Stimulated activated CD8-positive, alpha-beta memory T cell treated with anti-CD3 and anti-CD28 coated beads, Interleukin-7, amount 100 ng/mL, for 4 hours (primary cell): Measurements from ENCODE around the gene COL11A1.
"Not testable (repeated sequence)": the region's sequence is repeated elsewhere in the genome, so short reads cannot be mapped to it uniquely, and the experiment has no call there.

Experiments
- DNase-seq, 2 donors: peaks; one replicate each; pipeline ENCODE4 v3.0.0-alpha.2; 2020; ENCODE audit warnings: low read depth in 2 of 2

COL11A1 gene

DNA sequence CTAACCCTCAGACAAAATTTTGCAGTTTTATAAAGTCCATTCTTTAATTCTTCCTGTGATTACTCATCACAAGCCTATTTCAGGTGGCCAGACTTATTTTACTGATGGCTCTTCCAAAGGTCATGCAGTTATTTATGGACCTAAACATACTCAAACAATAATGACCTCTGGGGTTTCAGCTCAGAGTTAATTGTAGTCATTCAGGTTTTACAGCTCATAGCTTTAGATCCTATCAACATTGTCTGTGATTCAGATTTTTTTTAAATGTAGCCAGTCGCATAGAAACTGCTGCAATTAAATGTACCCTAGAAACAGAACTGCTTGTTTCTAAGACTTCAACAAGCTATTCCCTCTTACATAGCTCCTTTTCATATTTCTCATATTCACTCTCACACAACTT lies 270.8 kb downstream of the COL11A1 start:
- DNase-seq: no peak

DNA sequence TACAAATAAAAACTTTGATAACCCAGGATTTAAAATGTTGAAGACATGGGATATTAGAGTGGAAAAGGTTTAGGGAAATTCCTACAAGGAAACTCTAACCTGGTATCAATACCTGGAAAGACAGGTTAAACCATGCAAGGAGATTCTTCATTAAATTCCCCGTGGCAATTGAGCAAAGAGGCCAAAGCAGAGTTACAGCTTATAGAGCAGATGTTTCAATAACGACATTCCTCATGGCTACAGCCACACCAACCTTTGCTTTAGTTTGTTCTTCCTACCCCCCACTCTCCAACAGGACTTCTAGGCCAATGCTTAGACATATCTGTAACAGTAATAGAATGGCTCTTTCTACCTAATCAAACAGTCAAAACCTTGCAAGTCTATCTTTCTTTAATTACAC lies 271.3 kb downstream of the COL11A1 start:
- no peak for DNase-seq

DNA sequence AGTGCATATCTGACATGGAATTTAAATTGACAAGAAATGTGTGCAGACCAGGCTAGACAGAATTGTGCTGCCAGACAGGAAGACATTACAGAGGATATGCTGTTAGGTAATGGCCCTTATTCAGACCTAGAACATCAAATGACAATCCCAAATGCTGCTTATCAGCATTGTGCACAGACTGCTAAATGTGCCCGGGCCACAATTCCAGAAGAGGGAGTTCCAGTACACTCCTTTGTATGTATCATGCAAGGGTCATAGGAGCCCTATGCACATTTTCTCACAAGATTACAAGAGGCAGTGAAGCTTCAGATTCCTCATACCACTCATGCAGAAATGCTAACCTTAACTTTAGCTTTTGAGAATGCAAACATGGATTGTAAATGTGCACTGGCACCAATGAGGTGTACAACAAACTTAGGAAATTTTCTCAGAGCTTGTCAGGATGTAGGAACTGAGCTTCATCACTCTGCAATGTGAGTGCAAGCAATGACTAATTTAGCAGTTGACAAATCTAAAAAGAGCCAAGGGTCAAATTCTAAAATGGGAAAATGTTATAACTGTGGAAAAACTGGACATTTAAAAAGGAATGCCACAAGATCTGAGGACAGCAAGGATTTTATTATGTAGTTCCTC lies 273.5 kb downstream of the COL11A1 start:
- DNase-seq: no peak

DNA sequence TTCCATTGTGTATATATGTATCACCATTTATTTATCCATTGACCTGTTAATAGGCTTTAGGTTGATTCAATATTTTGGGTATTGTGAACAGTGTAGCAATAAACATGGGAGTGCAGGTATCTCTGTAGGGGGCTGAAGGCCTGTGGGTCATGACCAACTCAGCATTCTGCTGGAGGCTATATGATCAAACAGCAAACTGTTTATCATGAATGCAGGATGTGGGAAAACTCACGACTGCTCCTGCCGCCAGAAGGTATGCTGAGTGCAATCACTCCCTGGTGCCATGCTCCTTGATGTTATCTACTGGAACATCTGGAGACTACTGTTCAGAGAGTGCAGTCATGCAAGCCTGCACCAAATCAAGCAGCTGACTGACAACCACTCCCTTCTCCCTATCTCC lies 275.2 kb downstream of the COL11A1 start:
- DNase-seq: no peak

DNA sequence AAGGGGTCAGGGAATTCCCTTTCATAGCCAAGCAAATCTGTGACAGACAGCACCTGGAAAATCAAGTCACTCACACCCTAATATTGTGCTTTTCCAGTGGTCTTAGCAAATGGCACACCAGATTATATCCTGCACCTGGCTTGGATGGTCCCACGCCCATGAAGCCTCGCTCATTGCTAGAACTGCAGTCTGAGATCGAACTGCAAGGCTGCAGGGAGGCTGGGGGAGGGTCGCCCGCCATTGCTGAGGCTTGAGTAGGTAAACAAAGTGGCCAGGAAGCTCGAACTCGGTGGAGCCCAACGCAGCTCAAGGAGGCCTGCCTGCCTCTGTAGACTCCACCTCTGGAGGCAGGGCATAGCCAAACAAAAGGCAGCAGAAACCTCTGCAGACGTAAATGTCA lies 281.6 kb downstream of the COL11A1 start:
- DNase-seq: not testable (repeated sequence)
